ENCODE measurements around the gene DLX6. TPM values are rescaled to one million over a fixed set of nuclear protein-coding genes. Genes with fewer than 3 reads are reported as not detected.

DLX6 gene
- total and polyA plus RNA-seq, 3 donors from 2014 or later = 6.6 to 10.1 (median 7.3) TPM

GRCh38 chr7:97019710-97020225 is 14.4 kb downstream of the DLX6 start:
- no peaks in the 10 kb centered on the region for H3K36me3 ChIP-seq (ENCODE audit: low read depth, missing control alignments)
- DNase-seq = no peak
- H3K27me3 ChIP-seq = no peaks in the 10 kb centered on the region
- no peak overlapping the region for H3K27ac ChIP-seq
- H3K4me3 ChIP-seq = no peak overlapping the region
- no peaks in the 10 kb centered on the region for H3K9me3 ChIP-seq
- intact Hi-C loops (cut with DNase I; ENCODE audit: low total_unique reads) = no loop called here
- 27 to 30% methylated on average over 5 of the region's 5 CpGs for WGBS, 2 donors
- TF ChIP-seq POLR2A (IDR thresholded peaks at IDR 0.05) = no peak
- no peak for TF ChIP-seq CTCF (IDR thresholded peaks at IDR 0.05)
- H3K4me1 ChIP-seq = peaks cover 12% of the 10 kb centered on the region

DNA sequence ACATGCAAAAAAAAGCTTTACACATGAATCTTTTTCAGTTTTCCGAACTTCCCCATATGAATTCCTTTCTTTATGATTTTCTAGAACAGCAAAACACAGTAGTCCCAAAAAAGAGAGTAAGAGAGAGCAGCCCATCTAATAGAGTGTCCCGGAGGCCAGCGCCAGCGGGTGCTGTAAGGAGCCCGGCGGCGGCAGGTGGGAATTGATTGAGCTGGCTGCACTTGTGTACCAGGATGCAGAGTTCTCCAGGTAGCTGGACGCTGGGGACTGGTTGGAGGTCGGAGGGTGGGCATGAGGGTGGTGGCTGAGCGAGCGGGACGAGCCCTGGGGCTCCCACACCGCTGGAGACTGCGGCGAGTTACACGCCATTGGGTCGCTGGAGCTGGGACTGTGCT is 15.2 kb downstream of the DLX6 start:
- Histone ChIP-seq H3K27ac (no peak overlapping the region), H3K27me3 (no peaks in the 10 kb centered on the region), H3K9me3 (no peaks in the 10 kb centered on the region), H3K36me3 (ENCODE audit: low read depth, missing control alignments) (no peaks in the 10 kb centered on the region), H3K4me3 (peak overlapping the region; percentile 36 to 50), H3K4me1 (peaks cover 15% of the 10 kb centered on the region)
- WGBS, 2 donors = 19 to 45% methylated on average over 17 of the region's 17 CpGs
- no peak for DNase-seq
- TF ChIP-seq POLR2A (IDR thresholded peaks at IDR 0.05) (no peak), CTCF (IDR thresholded peaks at IDR 0.05) (no peak)
- intact Hi-C loops (cut with DNase I; ENCODE audit: low total_unique reads) = no loop called here

DNA sequence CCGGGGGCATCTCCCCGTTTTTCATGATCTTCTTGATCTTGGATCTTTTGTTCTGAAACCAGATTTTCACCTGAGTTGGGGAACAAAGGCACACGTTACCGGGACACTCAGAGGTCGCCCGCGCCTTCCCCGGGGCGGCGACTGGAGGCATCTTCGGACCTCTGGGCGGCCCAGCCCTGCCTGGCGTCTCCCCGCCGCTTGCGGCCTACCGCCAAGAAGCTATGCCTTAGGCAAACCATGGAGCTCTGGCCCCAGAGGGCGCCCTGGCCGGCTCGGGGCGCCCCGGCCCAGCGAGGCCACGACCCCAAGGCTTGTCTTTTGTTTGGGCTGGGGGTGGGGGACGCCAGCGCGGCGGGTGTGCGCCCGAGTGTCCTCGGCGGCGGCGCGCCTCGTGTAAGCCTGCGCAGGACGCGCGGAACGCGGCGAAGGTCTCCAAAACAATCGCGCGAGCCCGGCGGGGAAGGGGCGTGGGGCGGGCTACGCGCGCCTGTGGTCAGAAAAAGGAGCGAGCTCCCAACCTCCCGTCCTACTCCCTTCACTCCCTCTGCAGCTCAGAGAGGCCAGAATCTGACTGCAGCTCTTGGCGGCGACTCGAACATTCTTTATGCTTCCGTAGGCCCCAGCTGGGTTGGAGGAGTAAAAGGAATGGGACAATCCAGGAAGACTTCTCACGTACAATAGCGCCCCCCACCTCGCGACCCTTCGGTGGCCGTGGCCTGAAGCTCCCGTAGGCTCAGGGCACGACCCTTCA is 15.8 kb downstream of the DLX6 start:
- peaks cover 16% of the 10 kb centered on the region for H3K4me1 ChIP-seq
- DNase-seq = no peak
- WGBS, 2 donors = 11 to 24% methylated on average over 28 to 67 of the region's 67 CpGs
- H3K36me3 ChIP-seq (ENCODE audit: low read depth, missing control alignments) = no peaks in the 10 kb centered on the region
- no peak for TF ChIP-seq CTCF (IDR thresholded peaks at IDR 0.05)
- TF ChIP-seq POLR2A (IDR thresholded peaks at IDR 0.05) = no peak
- no peaks in the 10 kb centered on the region for H3K9me3 ChIP-seq
- peak overlapping the region; percentile 36 to 50 for H3K4me3 ChIP-seq
- no peak overlapping the region for H3K27ac ChIP-seq
- intact Hi-C loops (cut with DNase I; ENCODE audit: low total_unique reads) = no loop called here
- H3K27me3 ChIP-seq = no peaks in the 10 kb centered on the region

DNA sequence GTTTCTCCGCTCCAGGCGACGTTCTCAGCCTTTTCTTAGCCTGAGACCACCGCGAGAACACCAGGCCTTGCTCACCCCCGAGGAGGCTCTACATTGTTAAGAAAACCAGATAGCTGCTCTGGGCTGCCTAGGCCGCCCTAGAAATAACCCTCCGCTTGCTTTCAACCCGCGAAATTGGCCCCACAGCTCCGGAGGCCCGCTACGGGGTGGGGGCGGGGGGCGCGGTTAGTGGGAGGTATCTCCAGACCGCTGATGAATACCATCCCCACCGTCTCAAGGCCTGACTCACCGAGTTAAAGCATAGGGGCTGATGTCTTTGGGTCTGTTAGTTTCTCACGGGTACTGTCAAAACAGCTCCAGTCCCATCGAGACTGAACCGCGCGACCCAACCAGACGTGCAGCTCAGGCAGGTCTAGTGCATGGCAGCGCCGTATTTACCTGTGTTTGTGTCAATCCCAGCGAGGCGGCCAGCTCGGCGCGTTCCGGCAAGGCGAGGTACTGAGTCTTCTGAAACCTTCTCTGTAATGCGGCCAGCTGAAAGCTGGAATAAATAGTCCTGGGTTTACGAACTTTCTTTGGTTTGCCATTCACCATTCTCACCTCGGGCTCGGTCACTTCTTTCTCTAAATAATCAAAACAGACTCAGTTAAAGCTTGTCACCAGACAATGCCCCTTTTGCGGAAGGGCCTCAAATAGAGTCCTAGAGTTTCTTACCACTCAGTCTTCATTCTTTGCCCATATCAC is 16.6 kb downstream of the DLX6 start:
- Histone ChIP-seq H3K27ac (no peak overlapping the region), H3K9me3 (no peaks in the 10 kb centered on the region), H3K4me1 (peaks cover 16% of the 10 kb centered on the region), H3K4me3 (peak overlapping the region; percentile 36 to 50), H3K36me3 (ENCODE audit: low read depth, missing control alignments) (no peaks in the 10 kb centered on the region), H3K27me3 (no peaks in the 10 kb centered on the region)
- no peak for DNase-seq
- WGBS, 2 donors = 28 to 39% methylated on average over 20 to 39 of the region's 39 CpGs
- intact Hi-C loops (cut with DNase I; ENCODE audit: low total_unique reads) = no loop called here
- no peak for TF ChIP-seq CTCF (IDR thresholded peaks at IDR 0.05)
- no peak for TF ChIP-seq POLR2A (IDR thresholded peaks at IDR 0.05)
